Inferior parietal cortex (tissue), 1 donor: ENCODE results near the gene PRKCA.
A peak's percentile ranks its signal among the peaks of the same experiment; 100 is the strongest.

ENCODE experiments used
- DNase-seq: peaks from one replicate; pipeline ENCODE4 v3.0.0-alpha.2; 2016; ENCODE audit errors: extremely low spot score

Gene PRKCA

DNA sequence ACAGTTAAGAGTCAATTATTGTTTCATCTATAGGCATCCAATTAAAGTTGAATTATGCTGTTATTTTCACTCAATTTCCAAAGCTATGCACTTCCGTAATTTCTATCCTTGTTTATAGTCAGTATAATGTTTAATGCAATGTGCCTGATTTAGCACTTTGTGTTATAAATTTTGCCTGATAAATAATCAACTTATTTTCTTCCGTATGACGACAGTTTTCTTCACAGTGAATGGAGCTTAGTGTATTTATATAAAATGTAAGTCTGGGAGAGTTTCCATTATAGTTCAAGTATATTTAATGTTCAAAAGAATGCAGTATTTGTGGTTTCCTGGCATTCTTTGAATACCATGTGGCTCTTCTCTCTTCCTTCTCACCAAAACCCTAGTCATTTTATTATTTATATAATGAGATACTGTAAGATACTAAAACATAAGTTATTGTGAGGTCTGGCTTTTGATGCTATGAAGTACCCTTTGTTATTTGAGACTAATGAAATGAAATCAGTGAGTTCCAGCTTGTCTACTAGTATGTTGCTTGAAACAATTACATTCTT, 240.6 kb downstream of the PRKCA start:
- no peak for DNase-seq

GRCh38 chr17:66543526-66543925, 241.1 kb downstream of the PRKCA start:
- DNase-seq: no peak

DNA sequence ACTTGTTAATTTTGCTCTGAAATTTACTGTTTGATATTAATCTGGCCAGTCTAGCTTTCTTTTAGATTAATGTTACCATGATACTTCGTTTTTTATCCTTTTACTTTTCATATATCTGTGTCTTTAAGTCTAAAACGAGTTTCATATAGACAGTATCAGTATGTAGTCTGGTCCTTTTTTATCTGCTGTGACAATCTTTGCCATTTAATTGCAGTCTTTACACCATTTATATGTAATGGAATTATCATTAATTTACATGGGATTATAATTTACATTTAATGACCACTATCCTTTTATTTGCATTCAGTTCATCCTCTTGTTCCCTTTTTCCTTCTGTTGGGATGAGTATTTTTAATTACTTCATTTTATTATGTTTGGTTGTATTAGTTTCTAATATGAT, 243.5 kb downstream of the PRKCA start:
- no peak for DNase-seq

DNA sequence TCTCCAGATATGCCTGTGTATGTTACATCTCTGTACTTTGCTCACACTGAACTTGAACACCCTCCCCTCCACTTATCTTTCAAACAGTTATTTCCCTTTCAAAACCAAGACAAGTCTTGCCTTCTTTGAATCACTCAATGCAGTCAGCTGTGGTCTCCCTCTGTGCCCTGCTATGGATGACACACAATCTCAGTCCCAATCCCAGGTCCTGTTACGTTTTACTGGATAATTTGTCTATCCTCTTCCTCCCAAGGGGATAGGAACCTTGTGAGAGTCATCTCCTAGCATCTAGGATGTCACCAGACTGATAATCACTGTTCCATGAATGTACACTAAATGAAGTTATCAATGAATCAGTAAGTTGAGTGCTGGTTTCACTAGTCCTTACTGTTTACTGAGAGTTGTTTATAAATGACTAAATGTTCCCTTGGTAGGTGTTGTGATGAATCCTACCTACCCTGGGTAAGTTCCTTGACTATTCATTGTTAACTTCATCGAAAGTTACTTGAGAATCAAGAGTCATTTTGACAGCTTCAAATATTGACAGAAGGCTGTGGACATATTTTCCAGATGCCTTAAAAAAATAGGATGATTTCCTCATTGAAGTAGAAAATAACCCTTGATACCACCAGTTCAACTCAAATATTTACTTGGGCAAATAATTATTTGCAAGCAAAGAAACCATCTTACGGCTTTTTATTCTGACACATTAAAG, 244.9 kb downstream of the PRKCA start:
- no peak for DNase-seq

- no peak for DNase-seq
Observed at GRCh38 chr17:66548158-66548557, 245.7 kb downstream of the PRKCA start.

GRCh38 chr17:66548659-66549310, 246.4 kb downstream of the PRKCA start:
- DNase-seq: no peak

- DNase-seq: no peak
Observed at GRCh38 chr17:66549311-66549704, 246.9 kb downstream of the PRKCA start.

GRCh38 chr17:66549731-66550207, 247.4 kb downstream of the PRKCA start:
- no peak for DNase-seq

DNA sequence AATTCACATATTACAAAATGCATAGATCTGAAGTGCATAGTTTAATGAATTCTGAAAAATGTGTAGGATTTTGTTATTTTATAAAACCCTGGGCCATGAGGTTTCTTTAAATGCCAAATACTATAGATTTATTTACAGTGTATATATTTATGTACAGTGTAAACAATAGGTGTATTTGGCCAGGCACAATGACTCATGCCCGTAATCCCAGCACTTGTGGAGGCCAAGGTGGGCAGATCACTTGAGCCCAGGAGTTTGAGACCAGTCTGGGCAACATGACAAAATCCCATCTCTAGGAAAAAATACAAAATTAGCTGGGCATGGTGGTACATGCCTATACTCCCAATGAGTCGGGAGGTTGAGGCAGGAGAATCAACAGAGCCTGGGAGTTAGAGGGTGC, 249.4 kb downstream of the PRKCA start:
- DNase-seq: no peak

DNA sequence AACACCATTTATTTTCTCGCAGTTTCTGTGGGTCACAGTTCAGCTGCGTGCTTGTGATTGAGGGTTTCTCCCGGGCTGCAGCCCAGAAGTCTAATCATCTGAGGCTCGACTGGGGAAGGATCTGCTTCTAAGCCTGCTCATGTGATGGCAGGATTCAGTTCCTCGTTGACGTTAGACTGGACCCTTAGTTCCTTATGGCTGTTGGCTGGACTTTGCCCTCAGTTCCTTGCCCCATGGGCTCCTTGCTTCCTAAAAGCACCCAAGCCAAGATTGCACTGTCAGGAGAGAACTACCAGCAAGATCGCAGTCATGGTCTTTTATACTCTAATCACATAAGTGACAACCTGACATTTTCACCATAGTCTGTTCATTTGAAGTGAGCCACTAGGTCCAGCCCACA, 250.0 kb downstream of the PRKCA start:
- DNase-seq: no peak

- DNase-seq: no peak
Observed at GRCh38 chr17:66555605-66556004, 253.2 kb downstream of the PRKCA start.

- no peak for DNase-seq
Observed at GRCh38 chr17:66557200-66557599, 254.8 kb downstream of the PRKCA start.

GRCh38 chr17:66557886-66558285, 255.5 kb downstream of the PRKCA start:
- DNase-seq: no peak

DNA sequence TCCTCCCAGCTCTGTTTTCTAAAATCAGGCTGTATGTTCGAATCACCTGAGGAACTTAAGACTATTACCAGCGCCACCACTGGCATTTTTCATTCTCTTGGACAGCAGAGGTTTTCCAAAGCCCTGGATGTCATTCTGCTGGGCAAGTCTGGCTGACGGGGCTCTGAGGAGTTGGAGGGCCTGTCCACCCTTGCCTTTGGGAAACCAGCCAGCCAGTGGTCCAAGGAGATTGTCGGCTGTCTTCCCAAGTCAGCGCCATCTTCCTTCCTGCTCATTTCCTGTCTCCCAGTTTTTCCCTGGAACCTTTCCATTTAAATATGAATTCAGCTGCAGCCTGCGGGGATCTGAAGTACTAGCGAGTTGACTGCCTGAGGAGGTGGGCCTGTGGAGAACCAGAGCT, 258.3 kb downstream of the PRKCA start:
- DNase-seq: no peak

DNA sequence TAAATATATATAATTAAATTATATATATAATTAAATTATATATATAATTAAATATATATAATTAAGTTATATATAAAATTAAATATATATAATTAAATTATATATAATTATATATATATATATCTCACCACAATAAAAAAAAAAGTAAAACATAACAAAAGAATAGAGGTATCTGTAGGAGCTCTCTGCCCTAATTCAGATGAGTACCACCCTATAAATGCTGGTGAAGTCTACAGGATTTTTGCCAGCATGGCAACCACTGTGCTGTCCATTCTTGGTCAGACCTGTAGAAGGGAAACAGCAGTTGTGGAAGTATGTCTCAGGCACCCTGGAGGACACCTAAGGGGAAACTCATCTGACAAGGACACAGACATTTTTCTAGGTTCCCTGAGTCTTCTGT, 259.7 kb downstream of the PRKCA start:
- DNase-seq: no peak

DNA sequence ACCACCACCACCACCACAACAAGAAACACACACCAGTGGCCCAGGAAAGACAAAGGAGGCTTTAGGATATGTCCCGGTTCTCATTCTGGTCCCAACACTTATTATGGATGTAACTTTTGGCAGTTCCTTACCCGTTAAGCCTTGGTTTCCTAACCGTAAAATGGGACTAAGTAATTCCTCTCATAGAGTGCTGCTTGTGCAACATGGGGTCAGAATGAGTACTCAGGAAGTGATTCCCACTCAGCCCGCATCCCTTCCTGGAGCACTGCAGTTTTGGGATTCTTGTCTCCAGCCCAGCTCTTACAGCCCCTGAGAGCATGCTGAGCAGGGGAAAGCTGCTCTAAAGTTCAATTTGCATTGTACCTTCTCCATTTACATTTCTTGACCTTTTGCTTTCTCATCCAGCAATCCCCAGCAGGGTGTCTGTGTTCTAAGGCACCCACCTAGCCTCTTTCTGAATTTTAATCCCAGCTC, 262.6 kb downstream of the PRKCA start:
- no peak for DNase-seq

DNA sequence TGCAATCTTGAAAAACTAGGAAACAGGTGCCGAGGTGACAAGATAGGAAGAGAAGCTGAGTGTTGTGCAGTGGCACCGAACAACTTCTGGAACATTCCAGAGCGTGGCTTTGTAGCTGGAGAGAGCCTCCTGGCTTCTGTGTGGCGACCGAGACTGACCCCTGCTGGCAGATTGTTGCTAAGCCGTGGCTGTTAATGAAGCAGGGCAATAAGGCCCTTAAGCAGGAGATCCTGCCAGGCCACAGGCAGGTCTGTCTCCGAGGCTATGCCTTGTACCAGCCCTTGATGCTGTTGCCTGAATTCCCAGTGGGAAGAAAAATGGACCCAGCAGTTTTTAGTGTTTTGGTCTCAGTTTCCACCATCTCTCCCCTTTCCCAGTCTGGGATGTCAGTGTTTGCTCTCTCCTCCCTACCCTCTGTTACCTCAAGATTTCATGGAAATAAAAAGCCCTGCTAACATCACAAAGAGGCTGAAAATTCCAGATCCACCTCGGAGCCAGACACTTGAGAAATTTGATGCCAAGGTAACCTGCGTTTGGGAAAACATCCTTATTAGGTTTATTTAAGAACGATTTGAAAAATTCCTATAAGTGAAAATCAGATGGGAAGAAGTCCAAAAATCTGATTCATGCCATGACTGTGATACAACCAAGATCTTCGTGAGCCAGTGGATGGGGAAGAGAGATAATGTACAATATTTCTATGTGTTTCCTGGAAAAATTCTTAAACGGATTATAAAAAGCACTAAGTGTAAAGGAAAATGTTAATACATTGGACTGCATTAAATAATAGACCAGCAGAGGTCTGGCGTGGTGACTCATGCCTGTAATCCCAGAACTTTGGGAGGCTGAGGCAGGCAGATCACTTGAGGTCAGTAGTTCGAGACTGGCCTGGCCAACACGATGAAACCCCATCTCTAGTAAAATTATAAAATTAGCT, 265.1 kb downstream of the PRKCA start:
- peak; percentile 82 for DNase-seq

- DNase-seq: no peak
Observed at GRCh38 chr17:66569572-66569971, 267.2 kb downstream of the PRKCA start.

DNA sequence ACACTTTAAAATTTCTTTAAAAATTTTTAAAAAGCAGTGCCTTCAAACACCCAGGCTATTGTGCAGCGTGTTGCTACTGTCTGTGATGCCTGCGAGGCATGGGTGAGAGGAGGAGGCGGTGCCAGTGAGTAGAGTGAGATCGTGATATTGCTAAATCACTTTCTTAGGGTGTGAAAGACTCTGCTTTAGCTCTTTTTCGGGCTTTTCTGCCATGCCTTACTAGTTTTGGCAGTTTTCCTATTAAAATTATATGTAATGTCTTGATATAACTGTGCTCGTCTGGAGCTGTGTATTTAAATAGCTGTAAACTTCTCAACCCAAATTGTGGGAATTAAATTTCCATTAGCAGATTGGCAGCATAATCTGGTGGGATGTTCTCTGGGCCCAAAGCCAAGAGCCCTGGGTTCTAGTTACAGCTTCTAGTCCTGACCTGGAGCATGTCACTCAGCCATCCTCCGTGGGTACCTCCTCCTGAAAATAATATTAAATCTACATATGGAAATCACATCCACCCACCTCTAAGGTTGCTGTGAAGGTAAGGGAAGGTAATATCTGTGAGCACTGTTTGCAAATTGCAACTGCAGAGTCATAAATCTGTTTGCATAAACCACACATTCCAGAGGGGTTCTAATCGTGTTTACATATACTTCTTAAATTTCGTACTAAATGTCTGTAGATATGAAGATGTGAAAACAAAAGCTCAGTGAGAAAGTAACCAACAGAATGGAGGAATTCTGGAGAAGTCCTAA, 268.2 kb downstream of the PRKCA start:
- peak; percentile 38 for DNase-seq

DNA sequence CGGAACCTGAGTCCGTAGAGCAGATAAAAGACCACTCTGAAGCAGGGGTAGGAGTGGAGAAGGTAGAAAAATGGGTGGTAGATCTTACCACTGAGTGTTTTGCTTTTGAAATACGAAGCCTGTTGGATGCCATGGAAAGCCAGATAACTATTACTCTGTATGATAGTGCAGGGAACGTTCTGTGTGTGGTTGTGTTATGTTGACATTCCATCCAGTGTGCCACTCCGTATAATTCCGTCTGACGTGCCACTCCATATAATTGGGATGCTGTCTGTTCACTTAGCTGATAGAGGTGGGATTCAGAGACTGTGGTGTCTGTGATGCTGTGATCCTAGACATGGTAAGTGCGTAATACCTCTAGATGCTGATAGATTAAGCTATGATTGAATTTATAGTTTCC, 269.3 kb downstream of the PRKCA start:
- no peak for DNase-seq

- DNase-seq: no peak
Observed at GRCh38 chr17:66573078-66573477, 270.7 kb downstream of the PRKCA start.
